ENCODE results near the gene RACK1.

The RACK1 gene

GRCh38 chr5:181193656-181194055 is 50.0 kb downstream of the RACK1 start:
- DNase-seq = no peak

- DNase-seq = no peak
These were observed 51.2 kb downstream of the RACK1 start for GRCh38 chr5:181192337-181193046.

- peak; percentile 96 for DNase-seq
These were observed 52.0 kb downstream of the RACK1 start for GRCh38 chr5:181191526-181192336.

- DNase-seq = peak; percentile 57
These were observed 52.8 kb downstream of the RACK1 start for GRCh38 chr5:181190711-181191525.

GRCh38 chr5:181189962-181190710 is 53.6 kb downstream of the RACK1 start:
- peak; percentile 55 for DNase-seq

- peak; percentile 73 for DNase-seq
These were observed 54.2 kb downstream of the RACK1 start for GRCh38 chr5:181189363-181189961.

GRCh38 chr5:181188700-181189362 is 54.9 kb downstream of the RACK1 start:
- DNase-seq = peak; percentile 81

- peak; percentile 64 for DNase-seq
These were observed 56.0 kb downstream of the RACK1 start for GRCh38 chr5:181187500-181188213.

- no peak for DNase-seq
These were observed 56.7 kb downstream of the RACK1 start for GRCh38 chr5:181186986-181187499.

Measured in activated naive CD4-positive, alpha-beta T cell treated with Interleukin-2 at 50 U/mL for 16 hours (primary cell).